HCT116 (cell line): ENCODE data around the gene TUSC7.

Experiments used
- ATF3 ChIP-seq: IDR thresholded peaks from 2 replicates; pipeline ENCODE4 v1.6.1; 2012
- CEBPB ChIP-seq: IDR thresholded peaks from 2 replicates; pipeline ENCODE4 v1.6.1; 2012; ENCODE audit warnings: low read depth
- CTCF ChIP-seq, 3 experiments: fragments of 200-600 bp in 1 of 3; sonication (generic) in 1 of 3; IDR thresholded peaks in 2 of 3; conservative IDR thresholded peaks in 1 of 3; 2 replicates each; pipeline ENCODE4 v1.5.1; 2012 to 2017; ENCODE audit warnings: low read depth in 2 of 3, low read length in 2 of 3, antibody characterized with exemption in 1 of 3, borderline replicate concordance in 1 of 3, control low read depth in 1 of 3, mild to moderate bottlenecking in 1 of 3, mixed read lengths in 1 of 3, mixed run types in 1 of 3, moderate library complexity in 1 of 3; ENCODE audit not compliant: insufficient read depth in 1 of 3
- FOSL1 ChIP-seq: IDR thresholded peaks from 2 replicates; pipeline ENCODE4 v1.6.1; 2012; ENCODE audit warnings: low read depth
- JUND ChIP-seq: IDR thresholded peaks from 2 replicates; pipeline ENCODE4 v1.6.1; 2012
- MAX ChIP-seq: IDR thresholded peaks from 2 replicates; pipeline ENCODE4 v1.6.1; 2012
- POLR2A ChIP-seq: IDR thresholded peaks from 2 replicates; pipeline ENCODE4 v1.7.0; 2011; ENCODE audit warnings: borderline replicate concordance; ENCODE audit not compliant: insufficient read depth, insufficient read length; ENCODE audit errors: extremely low read depth
- POLR2AphosphoS5 ChIP-seq: IDR thresholded peaks from 2 replicates; pipeline ENCODE4 v1.6.1; 2011; ENCODE audit warnings: mild to moderate bottlenecking, low read depth, low read length, moderate library complexity
- RAD21 ChIP-seq: IDR thresholded peaks from 2 replicates; pipeline ENCODE4 v1.6.1; 2012; ENCODE audit warnings: low read depth, mild to moderate bottlenecking
- SP1 ChIP-seq: IDR thresholded peaks from 2 replicates; pipeline ENCODE4 v1.6.1; 2012; ENCODE audit warnings: low read depth
- TCF7L2 ChIP-seq: IDR thresholded peaks from 2 replicates; pipeline ENCODE4 v1.7.0; 2011; ENCODE audit warnings: borderline replicate concordance, inconsistent platforms; ENCODE audit not compliant: insufficient read depth, insufficient read length; ENCODE audit errors: extremely low read depth
- YY1 ChIP-seq: IDR thresholded peaks from 2 replicates; pipeline ENCODE4 v1.6.1; 2011; ENCODE audit warnings: low read length, low read depth, moderate library complexity, mild to moderate bottlenecking; ENCODE audit not compliant: insufficient replicate concordance; ENCODE audit errors: extremely low read depth
- ZNF274 ChIP-seq: fragments of 200-500 bp; sonication (Bioruptor generic); IDR thresholded peaks from 2 replicates; pipeline ENCODE4 v1.6.1; 2014; ENCODE audit warnings: mild to moderate bottlenecking, low read depth, low read length, inconsistent platforms
- TF ChIP-seq, protein P1 (sequence below): IDR thresholded peaks from 2 replicates; pipeline ENCODE4 v1.6.1; 2011; ENCODE audit warnings: mild to moderate bottlenecking, low read length, moderate library complexity; ENCODE audit not compliant: insufficient replicate concordance; ENCODE audit errors: extremely low read depth

DNA sequence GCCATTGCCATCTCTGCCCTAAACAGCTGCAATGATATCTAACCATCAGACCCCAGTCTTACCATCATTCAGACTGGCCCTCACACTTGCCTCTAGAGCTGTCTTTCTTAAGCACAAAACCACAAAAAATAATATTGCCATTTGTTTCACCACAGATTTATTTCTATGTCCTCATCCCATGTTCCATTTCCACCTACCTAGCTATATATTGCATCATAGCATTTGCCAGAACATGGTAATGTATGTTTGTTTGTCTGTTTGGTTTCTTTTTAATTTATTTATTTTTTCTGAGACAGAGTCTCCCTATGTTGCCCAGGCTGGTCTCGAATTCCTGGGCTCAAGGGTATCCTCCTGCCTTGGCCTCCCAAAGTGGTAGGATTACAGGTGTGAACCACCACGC is 18.5 kb upstream of the TUSC7 start:
- no peak for TF ChIP-seq CTCF (IDR thresholded peaks at IDR 0.05 in 2 of 3, conservative IDR thresholded peaks at IDR 0.05 in 1 of 3; ENCODE audit: borderline replicate concordance in 1 of 3, insufficient read depth in 1 of 3, low read depth in 2 of 3, low read length in 2 of 3)
- no peak for TF ChIP-seq YY1
- TF ChIP-seq FOSL1: no peak
- no peak for TF ChIP-seq ATF3
- TF ChIP-seq, protein P1, sequence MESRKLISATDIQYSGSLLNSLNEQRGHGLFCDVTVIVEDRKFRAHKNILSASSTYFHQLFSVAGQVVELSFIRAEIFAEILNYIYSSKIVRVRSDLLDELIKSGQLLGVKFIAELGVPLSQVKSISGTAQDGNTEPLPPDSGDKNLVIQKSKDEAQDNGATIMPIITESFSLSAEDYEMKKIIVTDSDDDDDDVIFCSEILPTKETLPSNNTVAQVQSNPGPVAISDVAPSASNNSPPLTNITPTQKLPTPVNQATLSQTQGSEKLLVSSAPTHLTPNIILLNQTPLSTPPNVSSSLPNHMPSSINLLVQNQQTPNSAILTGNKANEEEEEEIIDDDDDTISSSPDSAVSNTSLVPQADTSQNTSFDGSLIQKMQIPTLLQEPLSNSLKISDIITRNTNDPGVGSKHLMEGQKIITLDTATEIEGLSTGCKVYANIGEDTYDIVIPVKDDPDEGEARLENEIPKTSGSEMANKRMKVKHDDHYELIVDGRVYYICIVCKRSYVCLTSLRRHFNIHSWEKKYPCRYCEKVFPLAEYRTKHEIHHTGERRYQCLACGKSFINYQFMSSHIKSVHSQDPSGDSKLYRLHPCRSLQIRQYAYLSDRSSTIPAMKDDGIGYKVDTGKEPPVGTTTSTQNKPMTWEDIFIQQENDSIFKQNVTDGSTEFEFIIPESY: no peak
- no peak for TF ChIP-seq RAD21
- no peak for TF ChIP-seq CEBPB
- no peak for TF ChIP-seq POLR2A
- TF ChIP-seq MAX: no peak
- no peak for TF ChIP-seq JUND
- no peak for TF ChIP-seq SP1
- no peak for TF ChIP-seq POLR2AphosphoS5
- no peak for TF ChIP-seq TCF7L2
- no peak for TF ChIP-seq ZNF274
